ENCODE data around the gene LCORL. TPM values are rescaled to one million over a fixed set of nuclear protein-coding genes. Genes with fewer than 3 reads are reported as not detected.

The LCORL gene
- total and polyA plus RNA-seq, 2 donors (not counting 3 experiments of a cell fraction or from before 2014, with no cell fraction given) = 2.8 to 23.9 TPM

DNA sequence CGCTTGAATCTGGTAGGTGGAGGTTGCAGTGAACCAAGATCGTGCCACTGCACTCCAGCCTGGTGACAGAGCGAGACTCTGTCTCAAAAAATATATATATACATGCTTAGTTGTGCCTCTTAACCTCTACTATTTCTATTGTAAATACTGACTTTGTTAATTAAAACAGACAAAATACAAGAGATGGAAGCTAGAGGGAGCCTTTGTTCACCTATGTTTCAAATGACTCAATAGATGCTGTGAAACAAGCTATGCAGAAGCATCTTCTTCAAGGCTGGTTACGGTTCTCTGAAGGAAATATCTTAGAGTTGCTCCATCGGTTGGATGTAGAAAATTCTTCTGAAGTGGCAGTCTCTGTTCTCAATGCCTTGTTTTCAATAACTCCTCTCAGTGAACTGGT, 204.5 kb downstream of the LCORL start:
- intact Hi-C loops (cut with micrococcal nuclease) = loop anchor here (1.0 kb wide), 3 partner anchors 550 to 776 kb away; no protein-coding TSS in a partner anchor
- peaks cover 89% of the 10 kb centered on the region for H3K79me2 ChIP-seq (ENCODE audit: control insufficient read depth, insufficient read depth, low read length)

More for the DNA sequence above, 204.5 kb downstream of the LCORL start:
- Histone ChIP-seq H3K4me1 (ENCODE audit: control insufficient read depth, extremely low read depth, insufficient read depth, low read length) (peaks cover 23% of the 10 kb centered on the region), H3K9me3 (replicated peaks; ENCODE audit: control insufficient read depth, insufficient read depth, low read length) (no peaks in the 10 kb centered on the region), H3K9me1 (replicated peaks; ENCODE audit: control insufficient read depth, extremely low read depth, insufficient read depth, low read length) (no peaks in the 10 kb centered on the region), H3K4me2 (ENCODE audit: insufficient read depth, low read length) (no peak overlapping the region), H3K4me3 (replicated peaks in 1 of 3; ENCODE audit: insufficient read depth in 1 of 3, low read depth in 1 of 3, low read length in 3 of 3) (no peak overlapping the region), H3K27ac (ENCODE audit: insufficient read depth, low read depth, low read length) (no peak overlapping the region), H3K9ac (replicated peaks; ENCODE audit: extremely low read depth, insufficient read depth, low read length) (no peak overlapping the region), H3K36me3 (ENCODE audit: control insufficient read depth in 2 of 2, extremely low read depth in 1 of 2, insufficient read depth in 2 of 2, low read length in 2 of 2) (peaks cover 0 to 9% of the 10 kb centered on the region in 2 experiments), H4K20me1 (replicated peaks; ENCODE audit: control insufficient read depth, extremely low read depth, insufficient read depth, low read length) (no peaks in the 10 kb centered on the region), H3K27me3 (ENCODE audit: control insufficient read depth in 2 of 2, insufficient read depth in 2 of 2, low read length in 2 of 2) (no peaks in the 10 kb centered on the region), H2AFZ (ENCODE audit: low read depth, low read length) (peak overlapping the region; percentile 8)
- ChIA-PET POLR2A (no interaction called here), CTCF (interaction anchor here (0.6 to 2.3 kb wide), 61 partner anchors 8 to 778 kb away, joined by 3 to 60 read pairs (median 4); partner anchors contain the start of genes MED28 and QDPR)
- DNase-seq (ENCODE audit: low read depth, low spot score) (peak; percentile 75), FAIRE-seq (no peak)
- dilution Hi-C loops (cut with MboI; ENCODE audit: extremely low pct_ligation_motif_present, low sequenced_read_pairs) = no loop called here
- BruUV-seq (replicated peaks) = no TSS peak
- TF ChIP-seq POLR2A (IDR thresholded peaks at IDR 0.05; ENCODE audit: low read depth, low read length) = no peak
- TF ChIP-seq MYC (IDR thresholded peaks at IDR 0.05; ENCODE audit: low read depth, low read length) = no peak
- TF ChIP-seq JUN (IDR thresholded peaks at IDR 0.05; ENCODE audit: borderline replicate concordance, insufficient read depth, insufficient read length, low read depth) = no peak
- no peak for TF ChIP-seq POLR2AphosphoS5 (IDR thresholded peaks at IDR 0.05; ENCODE audit: insufficient read depth, low read depth, low read length)
- TF ChIP-seq EZH2 (IDR thresholded peaks at IDR 0.05; ENCODE audit: borderline replicate concordance, low read depth, low read length, severe bottlenecking) = no peak
- no peak for TF ChIP-seq GATA2 (IDR thresholded peaks at IDR 0.05; ENCODE audit: insufficient read depth, insufficient read length, low read depth, low read length)
- TF ChIP-seq FOS (IDR thresholded peaks at IDR 0.05; ENCODE audit: borderline replicate concordance, insufficient read depth, low read length) = no peak
- TF ChIP-seq, protein P1, sequence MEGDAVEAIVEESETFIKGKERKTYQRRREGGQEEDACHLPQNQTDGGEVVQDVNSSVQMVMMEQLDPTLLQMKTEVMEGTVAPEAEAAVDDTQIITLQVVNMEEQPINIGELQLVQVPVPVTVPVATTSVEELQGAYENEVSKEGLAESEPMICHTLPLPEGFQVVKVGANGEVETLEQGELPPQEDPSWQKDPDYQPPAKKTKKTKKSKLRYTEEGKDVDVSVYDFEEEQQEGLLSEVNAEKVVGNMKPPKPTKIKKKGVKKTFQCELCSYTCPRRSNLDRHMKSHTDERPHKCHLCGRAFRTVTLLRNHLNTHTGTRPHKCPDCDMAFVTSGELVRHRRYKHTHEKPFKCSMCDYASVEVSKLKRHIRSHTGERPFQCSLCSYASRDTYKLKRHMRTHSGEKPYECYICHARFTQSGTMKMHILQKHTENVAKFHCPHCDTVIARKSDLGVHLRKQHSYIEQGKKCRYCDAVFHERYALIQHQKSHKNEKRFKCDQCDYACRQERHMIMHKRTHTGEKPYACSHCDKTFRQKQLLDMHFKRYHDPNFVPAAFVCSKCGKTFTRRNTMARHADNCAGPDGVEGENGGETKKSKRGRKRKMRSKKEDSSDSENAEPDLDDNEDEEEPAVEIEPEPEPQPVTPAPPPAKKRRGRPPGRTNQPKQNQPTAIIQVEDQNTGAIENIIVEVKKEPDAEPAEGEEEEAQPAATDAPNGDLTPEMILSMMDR (IDR thresholded peaks at IDR 0.05; ENCODE audit: extremely low read depth in 1 of 2, insufficient read depth in 1 of 2, low read depth in 1 of 2, low read length in 2 of 2) = peak; percentile 28 to 33

Measured in endothelial cell of umbilical vein (primary cell).